Measurements from ENCODE around the gene TRIM8.
"Not testable (repeated sequence)": the region's sequence is repeated elsewhere in the genome, so short reads cannot be mapped to it uniquely, and the experiment has no call there.

Gene TRIM8

DNA sequence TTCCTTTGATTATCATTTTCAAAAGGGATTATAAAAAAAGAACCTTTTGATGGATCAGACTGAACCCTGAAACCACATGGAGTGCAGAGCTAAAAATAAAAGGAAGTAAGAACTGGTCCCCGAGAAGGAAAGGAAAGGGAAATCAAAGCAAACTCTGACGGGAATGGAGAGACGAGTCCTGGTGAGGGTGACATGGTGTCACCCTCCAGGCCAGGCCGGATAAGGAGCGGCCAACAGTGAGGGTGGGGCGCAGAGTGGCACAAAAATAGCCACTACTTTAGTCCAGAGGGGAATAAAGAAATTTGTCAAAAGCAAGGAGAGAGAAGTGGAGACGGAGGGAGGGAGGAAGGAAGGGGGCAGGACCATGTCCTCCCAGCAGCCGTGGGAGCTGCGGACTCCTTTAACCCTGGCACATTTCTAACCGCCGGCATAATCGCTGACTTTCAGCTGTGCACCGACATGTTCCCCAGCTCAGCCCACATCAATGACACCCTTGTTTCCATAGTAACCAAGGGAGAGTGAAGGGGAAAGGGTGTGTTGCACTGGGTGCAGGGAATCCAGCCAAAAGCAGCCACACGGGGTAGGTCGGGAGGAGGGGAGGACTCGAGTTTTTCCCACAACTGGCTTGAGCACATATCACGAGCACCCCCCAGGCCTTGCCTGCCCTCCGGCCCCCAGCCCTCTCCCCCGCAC lies 29.7 kb downstream of the TRIM8 start:
- DNase-seq: no peak

DNA sequence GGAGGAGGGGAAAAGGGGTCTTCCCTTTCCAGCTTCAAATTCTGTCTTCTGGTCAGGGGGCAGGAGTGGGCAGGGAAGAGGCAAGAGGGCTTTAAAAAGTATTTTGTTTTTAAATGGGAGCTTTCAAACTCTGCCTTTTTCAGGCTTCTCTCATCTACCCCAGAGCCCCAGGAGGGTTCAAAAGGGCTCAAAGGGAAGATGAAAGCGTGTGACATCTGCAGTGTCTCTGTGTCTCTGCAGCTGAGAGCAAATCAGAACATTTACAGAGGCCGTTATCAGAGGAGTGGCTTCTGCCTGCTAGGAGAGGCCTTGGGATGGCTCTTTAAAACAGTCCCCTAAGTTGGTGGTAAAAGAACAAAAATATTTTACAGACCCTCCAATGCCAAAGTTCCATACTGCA lies 30.3 kb downstream of the TRIM8 start:
- DNase-seq: no peak

- DNase-seq: no peak
Observed at GRCh38 chr10:102675011-102675665, 30.9 kb downstream of the TRIM8 start.

- no peak for DNase-seq
Observed at GRCh38 chr10:102675666-102676533, 31.6 kb downstream of the TRIM8 start.

- DNase-seq: no peak
Observed at GRCh38 chr10:102676534-102677315, 32.4 kb downstream of the TRIM8 start.

- DNase-seq: no peak
Observed at GRCh38 chr10:102677331-102678067, 33.2 kb downstream of the TRIM8 start.

DNA sequence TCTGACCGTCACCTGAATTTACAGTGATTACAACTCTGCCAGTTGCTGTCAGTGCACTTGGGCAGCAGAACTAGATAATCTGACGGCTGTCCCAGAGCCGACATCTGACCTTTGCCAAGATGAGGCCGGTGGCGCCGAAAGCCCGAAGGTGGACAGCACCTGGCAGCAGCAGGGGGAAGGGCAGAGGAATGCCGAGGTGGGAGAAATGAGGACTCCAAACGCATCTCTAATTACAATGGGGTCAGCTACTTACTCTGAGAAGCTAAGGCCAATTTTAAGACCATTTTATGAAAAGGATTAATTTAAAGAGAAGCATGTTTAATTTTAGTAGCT lies 33.8 kb downstream of the TRIM8 start:
- no peak for DNase-seq

- DNase-seq: peak; percentile 38
Observed at GRCh38 chr10:102678842-102679289, 34.6 kb downstream of the TRIM8 start.

DNA sequence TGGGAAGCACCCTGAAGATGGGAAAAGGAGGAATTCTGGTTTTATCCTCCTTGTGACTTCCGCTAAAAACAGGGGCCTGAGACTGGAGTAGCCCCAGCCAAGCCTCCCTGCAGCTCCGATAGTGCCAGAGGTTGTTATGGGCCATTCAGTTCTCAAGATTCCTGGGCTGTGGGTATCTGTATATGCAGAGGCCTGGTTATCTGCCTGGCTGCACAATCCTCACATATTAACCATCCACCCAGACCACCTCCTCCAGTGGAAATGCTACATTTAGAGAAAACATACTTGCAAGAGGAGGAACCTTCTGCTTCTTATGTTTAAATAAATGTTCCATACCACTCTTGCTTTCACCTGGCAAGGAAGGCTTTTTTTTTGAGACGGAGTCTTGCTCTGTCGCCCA lies 35.3 kb downstream of the TRIM8 start:
- no peak for DNase-seq

GRCh38 chr10:102681696-102682095 lies 37.4 kb downstream of the TRIM8 start:
- DNase-seq: no peak

DNA sequence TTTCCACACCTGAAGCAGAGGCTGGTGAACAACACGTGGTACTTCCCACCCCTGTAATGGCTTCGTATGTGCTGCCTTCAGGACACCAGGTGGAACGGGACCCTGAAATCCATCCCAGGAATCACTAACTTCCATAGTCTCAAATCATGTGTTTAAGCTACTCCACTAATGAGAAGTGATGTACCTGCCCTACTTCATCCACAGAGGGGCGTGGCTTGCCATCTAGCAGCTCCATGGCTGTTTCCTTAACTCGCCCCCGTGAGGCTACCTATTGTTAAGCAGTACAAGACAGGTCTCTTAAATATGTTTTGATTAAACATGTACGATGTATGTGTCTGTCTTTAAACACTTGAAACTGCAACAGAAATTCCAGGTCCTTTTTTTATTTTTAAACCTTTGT lies 38.1 kb downstream of the TRIM8 start:
- no peak for DNase-seq

DNA sequence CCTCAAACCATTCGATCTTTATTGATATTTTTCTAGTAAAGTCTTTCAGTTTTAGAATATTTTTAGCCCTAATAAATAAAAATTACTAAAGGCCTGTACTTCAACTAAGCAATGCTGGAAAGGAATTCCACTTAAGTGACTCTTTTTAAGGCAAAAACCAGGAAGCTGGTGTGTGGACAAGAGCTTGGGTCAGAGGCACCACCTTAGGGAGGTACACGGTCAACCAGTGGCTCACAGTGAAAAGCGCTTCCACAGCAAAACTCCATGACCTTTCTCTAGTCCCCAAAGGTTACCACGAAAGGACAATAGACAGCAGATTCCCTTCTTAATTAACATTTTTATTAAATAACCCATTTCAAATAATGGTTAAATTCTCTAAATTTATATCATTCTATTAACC lies 38.7 kb downstream of the TRIM8 start:
- no peak for DNase-seq

DNA sequence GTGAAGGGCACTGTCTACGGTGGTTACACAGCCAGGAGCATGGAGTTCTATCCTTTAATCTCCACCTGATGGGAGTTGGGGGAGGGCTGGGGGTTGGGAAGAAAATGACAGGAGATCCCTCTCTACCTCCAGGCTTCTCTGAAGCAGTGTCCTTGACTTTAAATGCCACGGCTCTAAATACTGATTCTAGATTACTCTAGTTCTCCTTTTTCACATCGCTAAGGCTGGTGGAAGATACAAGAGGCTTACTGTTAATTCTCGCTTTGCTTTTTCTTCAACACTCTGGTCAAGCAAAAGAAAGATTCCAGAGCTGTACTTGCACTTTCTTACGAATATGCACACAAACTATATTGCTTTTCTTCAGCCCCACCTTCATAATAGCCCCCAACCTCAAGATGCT lies 39.5 kb downstream of the TRIM8 start:
- DNase-seq: no peak

- DNase-seq: no peak
Observed at GRCh38 chr10:102691285-102692066, 47.2 kb downstream of the TRIM8 start.

- not testable (repeated sequence) for DNase-seq
Observed at GRCh38 chr10:102695401-102695800, 51.1 kb downstream of the TRIM8 start.

DNA sequence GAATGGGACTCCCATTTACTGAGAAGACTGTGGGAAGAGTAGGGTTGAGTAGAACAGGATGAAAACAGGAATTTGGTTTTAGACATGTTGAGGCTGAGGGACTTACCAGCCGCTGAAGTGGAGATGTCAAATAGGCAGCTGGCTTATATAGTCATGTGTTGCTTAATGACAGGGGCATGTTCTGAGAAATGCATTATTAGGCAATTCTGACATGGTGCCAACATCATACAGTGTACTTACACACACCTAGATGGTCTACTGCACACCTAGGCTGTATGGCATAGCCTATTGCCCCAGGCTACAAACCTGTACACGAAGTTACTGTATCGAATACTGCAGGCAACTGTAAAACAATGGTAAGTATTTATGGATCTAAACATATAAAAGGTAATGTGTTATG lies 52.5 kb downstream of the TRIM8 start:
- DNase-seq: no peak

DNA sequence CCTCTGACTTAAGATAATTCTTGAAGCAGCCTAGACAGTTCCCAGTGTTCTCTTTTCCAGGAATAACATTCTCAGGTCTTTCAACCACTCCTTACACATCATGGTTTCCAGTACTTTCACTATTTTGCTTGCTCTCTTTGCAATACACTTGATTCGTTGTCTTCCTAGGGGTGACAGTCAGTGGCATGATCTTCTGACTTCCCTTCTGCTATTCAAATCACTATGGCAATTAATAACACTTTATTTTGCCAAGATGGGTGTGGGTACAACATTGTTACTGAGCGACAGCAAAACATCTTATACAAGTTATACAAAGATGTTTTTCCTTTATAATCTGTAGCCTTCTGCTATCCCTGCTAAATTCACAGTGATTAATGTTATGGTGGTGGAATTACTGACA lies 54.6 kb downstream of the TRIM8 start:
- no peak for DNase-seq

DNA sequence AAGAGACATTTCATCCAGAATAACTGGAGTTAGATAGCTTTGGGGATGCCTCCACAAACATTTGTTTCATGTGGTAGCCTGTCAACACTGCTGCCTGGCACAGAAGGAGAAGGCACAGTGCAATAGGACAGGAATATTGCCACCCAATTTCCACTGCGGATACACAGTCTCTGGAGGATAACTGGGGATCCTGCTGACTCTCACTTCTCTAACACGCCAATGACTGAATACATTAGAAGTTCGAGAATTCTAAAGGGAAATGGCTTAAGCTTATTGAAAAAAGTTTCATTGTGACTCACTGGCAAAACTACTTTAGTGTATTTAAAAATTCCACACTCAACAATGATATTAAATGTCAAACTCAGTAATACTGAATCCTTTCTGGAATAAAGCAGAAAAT lies 57.0 kb downstream of the TRIM8 start:
- no peak for DNase-seq

GRCh38 chr10:102701796-102702195 lies 57.5 kb downstream of the TRIM8 start:
- DNase-seq: no peak

DNA sequence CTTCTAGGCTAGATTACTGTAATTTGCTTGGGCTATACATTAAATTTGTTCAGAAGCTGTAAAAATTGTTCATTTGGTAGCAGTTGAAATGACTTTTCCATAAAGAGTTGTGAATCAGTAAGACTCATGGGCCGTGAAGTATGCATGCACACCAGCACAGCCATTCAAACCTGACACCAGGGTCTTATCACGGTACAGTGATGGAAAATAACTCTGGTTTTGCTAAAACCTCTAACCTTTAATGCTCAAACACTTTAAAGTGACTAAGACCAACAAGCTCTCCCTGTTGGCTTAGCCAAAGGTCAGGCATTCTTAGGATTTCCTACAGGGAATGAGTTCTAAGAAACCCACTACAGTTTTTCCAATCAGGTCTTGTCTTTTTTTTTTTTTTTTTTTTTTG lies 58.5 kb downstream of the TRIM8 start:
- no peak for DNase-seq

DNA sequence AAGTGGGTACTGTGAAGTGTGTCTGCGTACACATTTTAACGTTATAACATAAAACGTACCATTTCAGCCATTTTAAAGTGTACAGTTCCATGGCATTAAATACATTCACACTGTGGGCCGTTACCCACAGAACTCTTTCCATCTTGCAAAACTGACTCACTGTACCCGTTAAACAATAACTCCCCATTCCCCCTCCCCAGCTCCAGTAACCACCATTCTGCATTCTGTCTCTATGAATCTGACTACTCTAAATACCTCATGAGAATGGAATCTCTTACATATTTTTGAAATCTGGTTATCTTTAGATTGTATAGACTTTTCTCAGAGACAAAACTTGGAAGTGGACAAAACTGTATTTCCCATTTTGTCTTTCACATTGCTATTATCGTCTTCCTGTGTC lies 60.6 kb downstream of the TRIM8 start:
- DNase-seq: no peak

DNA sequence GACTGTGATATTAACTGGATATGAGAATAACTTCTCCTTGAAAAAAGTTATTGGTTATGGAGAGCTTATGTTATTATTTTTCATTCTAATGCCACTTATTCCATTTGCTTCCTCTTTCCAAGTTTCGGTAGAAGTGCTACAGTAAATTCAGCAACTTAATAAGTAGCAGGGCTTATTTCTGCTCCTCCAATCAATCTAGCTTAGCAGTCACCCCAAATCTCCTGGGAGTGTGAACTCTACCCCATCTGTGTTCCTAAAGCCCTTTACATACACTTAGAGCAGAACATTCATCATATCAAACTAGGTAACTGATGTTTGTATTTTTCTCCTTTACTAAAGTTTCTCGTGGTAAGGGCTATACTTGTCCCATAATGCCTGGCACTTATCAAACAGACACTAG lies 61.3 kb downstream of the TRIM8 start:
- DNase-seq: no peak

All from NCI-H2029 (cell line).